ENCODE data around the gene SDR9C7. TPM values are rescaled to one million over a fixed set of nuclear protein-coding genes. Genes with fewer than 3 reads are reported as not detected.

The SDR9C7 gene
- total and polyA plus RNA-seq, 8 donors, result not detected

DNA sequence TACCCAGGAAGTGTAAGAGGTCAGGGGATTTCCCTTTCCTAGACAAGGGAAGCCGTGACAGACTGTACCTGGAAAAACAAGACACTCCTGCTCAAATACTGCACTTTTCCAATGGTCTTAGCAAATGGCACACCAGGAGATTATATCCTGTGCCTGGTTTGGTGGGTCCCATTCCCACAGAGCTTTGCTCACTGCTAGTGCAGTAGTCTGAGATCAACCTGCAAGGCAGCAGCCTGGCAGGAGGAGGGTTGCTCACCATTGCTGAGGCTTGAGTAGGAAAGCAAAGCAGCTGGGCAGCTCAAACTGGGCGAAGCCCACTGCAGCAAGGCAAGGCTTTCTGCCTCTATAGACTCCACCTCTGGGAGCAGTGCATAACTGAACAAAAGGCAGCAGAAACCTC, 24.2 kb upstream of the SDR9C7 start:
- H3K27me3 ChIP-seq, result no peaks in the 10 kb centered on the region
- no peak for FAIRE-seq
- no peak for DNase-seq
- H3K9me3 ChIP-seq, result no peaks in the 10 kb centered on the region
- H3K36me3 ChIP-seq, result no peaks in the 10 kb centered on the region
- 80 to 83% methylated on average over 2 of the region's 2 CpGs for WGBS, 2 donors
- no peaks in the 10 kb centered on the region for H3K4me1 ChIP-seq
- no peak for ATAC-seq
- no peak overlapping the region for H3K27ac ChIP-seq
- no peak overlapping the region for H3K4me3 ChIP-seq
- no peak for TF ChIP-seq CTCF (IDR thresholded peaks at IDR 0.05)
- intact Hi-C loops (cut with DNase I), result no loop called here

DNA sequence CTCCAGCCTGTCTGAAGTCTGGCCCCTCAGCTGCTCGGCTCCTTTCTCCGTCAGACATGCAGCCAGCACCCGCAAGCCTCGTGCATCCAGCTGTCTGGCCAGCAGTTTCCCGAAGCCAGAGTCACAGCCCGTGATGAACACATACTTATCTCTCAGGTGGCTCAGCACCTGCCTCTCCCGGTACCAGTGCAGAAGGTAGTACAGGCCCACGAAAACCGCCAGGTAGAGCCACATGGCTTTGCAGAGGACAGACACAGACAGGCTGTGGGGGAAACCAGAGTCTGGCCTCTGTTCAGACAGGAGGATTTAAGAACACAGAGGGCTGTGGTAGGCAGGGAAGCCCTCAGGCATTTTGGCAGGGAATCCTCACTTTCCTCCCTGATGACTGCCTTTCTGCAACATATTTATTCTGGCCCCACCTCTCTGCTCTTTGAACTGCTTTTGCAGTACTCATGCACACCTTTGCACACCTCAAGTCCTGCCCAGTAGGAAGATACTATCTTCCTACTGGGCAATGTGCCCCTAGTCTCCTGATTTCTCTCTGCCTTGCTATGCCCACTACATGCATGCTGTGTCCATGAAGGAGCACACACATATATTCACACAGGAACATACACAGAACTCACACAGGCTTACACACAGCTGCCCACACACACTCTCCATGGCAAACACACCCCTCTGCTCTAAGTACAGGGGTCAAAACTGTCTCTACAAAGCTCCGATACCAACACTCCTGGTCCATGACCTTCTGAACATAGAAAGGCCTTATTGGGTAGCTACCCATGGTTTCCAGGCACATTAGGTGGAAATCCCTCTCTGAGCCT, 23.2 kb upstream of the SDR9C7 start, which contains the start of gene RDH16:
TSS of gene RDH16 (minus strand) at position 380 of the 824 bp plus-strand sequence. CDS start at position 234, 146 bp downstream.
- H3K36me3 ChIP-seq, result no peaks in the 10 kb centered on the region
- no peaks in the 10 kb centered on the region for H3K27me3 ChIP-seq
- WGBS, 2 donors, result 81 to 87% methylated on average over 10 of the region's 10 CpGs
- intact Hi-C loops (cut with DNase I), result no loop called here
- DNase-seq (no peak), ATAC-seq (no peak), FAIRE-seq (no peak)
- no peak within 1 kb of the TSS for H3K27ac ChIP-seq
- TF ChIP-seq CTCF (IDR thresholded peaks at IDR 0.05), result no peak
- no peaks in the 10 kb centered on the region for H3K4me1 ChIP-seq
- H3K9me3 ChIP-seq, result no peaks in the 10 kb centered on the region
- H3K4me3 ChIP-seq, result no peak within 1 kb of the TSS

- intact Hi-C loops (cut with DNase I), result no loop called here
- Histone ChIP-seq H3K4me3 (no peak overlapping the region), H3K36me3 (no peaks in the 10 kb centered on the region), H3K27me3 (no peaks in the 10 kb centered on the region), H3K9me3 (no peaks in the 10 kb centered on the region), H3K4me1 (no peaks in the 10 kb centered on the region), H3K27ac (no peak overlapping the region)
- no peak for FAIRE-seq
- 61 to 66% methylated on average over 2 of the region's 2 CpGs for WGBS, 2 donors
- TF ChIP-seq CTCF (IDR thresholded peaks at IDR 0.05), result no peak
- DNase-seq, result no peak
- ATAC-seq, result no peak
Measured at GRCh38 chr12:56955631-56956256, 21.5 kb upstream of the SDR9C7 start.

- 58 to 60% methylated on average over 6 of the region's 6 CpGs for WGBS, 2 donors
- no peaks in the 10 kb centered on the region for H3K9me3 ChIP-seq
- no peaks in the 10 kb centered on the region for H3K4me1 ChIP-seq
- no peak for DNase-seq
- H3K4me3 ChIP-seq, result no peak overlapping the region
- intact Hi-C loops (cut with DNase I), result no loop called here
- no peak overlapping the region for H3K27ac ChIP-seq
- no peak for TF ChIP-seq CTCF (IDR thresholded peaks at IDR 0.05)
- no peaks in the 10 kb centered on the region for H3K36me3 ChIP-seq
- no peak for ATAC-seq
- no peak for FAIRE-seq
- no peaks in the 10 kb centered on the region for H3K27me3 ChIP-seq
Measured at GRCh38 chr12:56954958-56955355, 20.7 kb upstream of the SDR9C7 start.
